Mammary epithelial cell (primary cell): ENCODE data around the gene SLC1A4.

Source experiments
- EZH2 ChIP-seq: IDR thresholded peaks from 2 replicates; pipeline ENCODE4 v1.6.1; 2012; ENCODE audit warnings: low read length, inconsistent platforms, borderline replicate concordance
- TF ChIP-seq, protein P1 (sequence below), 2 donors: IDR thresholded peaks in 1 of 2; conservative IDR thresholded peaks in 1 of 2; 2 replicates each; pipeline ENCODE4 v1.5.1; 2011 to 2012; ENCODE audit warnings: inconsistent platforms in 2 of 2, low read length in 2 of 2, mild to moderate bottlenecking in 2 of 2, control low read depth in 1 of 2, low read depth in 1 of 2; ENCODE audit not compliant: insufficient read depth in 1 of 2; ENCODE audit errors: extremely low read depth in 1 of 2

DNA sequence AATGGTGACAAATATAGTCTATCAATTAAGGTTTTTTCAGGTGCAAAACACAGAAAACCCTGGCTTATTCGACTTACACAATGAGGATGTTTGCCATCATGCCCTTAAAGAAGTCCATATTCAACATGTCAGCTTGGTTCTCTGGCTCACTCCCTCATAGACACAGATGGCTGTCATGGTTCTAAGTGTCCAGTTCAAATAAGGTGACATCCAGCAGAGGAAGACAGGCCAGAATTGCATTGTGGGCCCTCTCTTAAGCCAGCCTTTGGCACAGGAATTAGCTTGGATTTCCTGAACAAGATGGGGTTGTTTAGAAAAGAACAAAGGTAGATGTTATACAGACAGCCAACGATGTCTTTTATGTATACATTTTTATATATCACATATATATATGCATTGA, 18.7 kb upstream of the SLC1A4 start:
- TF ChIP-seq, protein P1, sequence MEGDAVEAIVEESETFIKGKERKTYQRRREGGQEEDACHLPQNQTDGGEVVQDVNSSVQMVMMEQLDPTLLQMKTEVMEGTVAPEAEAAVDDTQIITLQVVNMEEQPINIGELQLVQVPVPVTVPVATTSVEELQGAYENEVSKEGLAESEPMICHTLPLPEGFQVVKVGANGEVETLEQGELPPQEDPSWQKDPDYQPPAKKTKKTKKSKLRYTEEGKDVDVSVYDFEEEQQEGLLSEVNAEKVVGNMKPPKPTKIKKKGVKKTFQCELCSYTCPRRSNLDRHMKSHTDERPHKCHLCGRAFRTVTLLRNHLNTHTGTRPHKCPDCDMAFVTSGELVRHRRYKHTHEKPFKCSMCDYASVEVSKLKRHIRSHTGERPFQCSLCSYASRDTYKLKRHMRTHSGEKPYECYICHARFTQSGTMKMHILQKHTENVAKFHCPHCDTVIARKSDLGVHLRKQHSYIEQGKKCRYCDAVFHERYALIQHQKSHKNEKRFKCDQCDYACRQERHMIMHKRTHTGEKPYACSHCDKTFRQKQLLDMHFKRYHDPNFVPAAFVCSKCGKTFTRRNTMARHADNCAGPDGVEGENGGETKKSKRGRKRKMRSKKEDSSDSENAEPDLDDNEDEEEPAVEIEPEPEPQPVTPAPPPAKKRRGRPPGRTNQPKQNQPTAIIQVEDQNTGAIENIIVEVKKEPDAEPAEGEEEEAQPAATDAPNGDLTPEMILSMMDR (conservative IDR thresholded peaks at IDR 0.05 in 1 of 2, IDR thresholded peaks at IDR 0.05 in 1 of 2; ENCODE audit: extremely low read depth in 1 of 2, insufficient read depth in 1 of 2, low read depth in 1 of 2, low read length in 2 of 2) = no peak
- no peak for TF ChIP-seq EZH2
